ENCODE data around the gene A2M.

- TF ChIP-seq ETS1 (IDR thresholded peaks at IDR 0.05): no peak
- no peak for TF ChIP-seq CTCF (conservative IDR thresholded peaks at IDR 0.05; ENCODE audit: low read depth in 2 of 2)
Observed at GRCh38 chr12:9098463-9099026, 17.2 kb downstream of the A2M start.

All from GM23338 (cell line).